Spleen (tissue), 7 donors: ENCODE measurements around the gene APOBEC3F.

Source experiments
- POLR2AphosphoS5 ChIP-seq, 3 donors: sonication (generic); formaldehyde crosslinking; IDR thresholded peaks; one replicate each; pipeline ENCODE4 v1.5.1; 2017; ENCODE audit warnings: antibody characterized with exemption in 3 of 3
- TF ChIP-seq, protein P1 (sequence below), 11 experiments: fragments of 200-600 bp in 7 of 11; fragments of 450-650 bp in 4 of 11; sonication (generic) in 4 of 11; IDR thresholded peaks in 8 of 11; conservative IDR thresholded peaks in 3 of 11; 1 replicate in 7 of 11; 2 replicates in 4 of 11; pipeline versions ENCODE4 v1.4.0 to v1.8.0; 2016 to 2021; ENCODE audit warnings: antibody characterized with exemption in 11 of 11, inconsistent platforms in 4 of 11, mild to moderate bottlenecking in 1 of 11
- donor health status: DM: no; HTN: no; CAD: no; lungs with moderate emphysema.
- donor health status: DM: no; HTN: no; CAD: no.
- donor health status: DM: no; HTN: no; CAD: no.

DNA sequence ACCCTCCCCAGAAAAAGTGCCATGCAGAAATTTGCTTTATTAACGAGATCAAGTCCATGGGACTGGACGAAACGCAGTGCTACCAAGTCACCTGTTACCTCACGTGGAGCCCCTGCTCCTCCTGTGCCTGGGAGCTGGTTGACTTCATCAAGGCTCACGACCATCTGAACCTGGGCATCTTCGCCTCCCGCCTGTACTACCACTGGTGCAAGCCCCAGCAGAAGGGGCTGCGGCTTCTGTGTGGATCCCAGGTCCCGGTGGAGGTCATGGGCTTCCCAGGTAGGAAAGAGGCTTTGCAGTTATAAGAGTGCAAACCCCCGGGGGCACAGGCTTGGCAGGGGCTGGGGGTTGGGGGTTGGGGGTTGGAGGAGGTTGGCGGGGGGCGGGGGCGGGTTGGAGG is 60.6 kb downstream of the APOBEC3F start:
- TF ChIP-seq POLR2AphosphoS5 (IDR thresholded peaks at IDR 0.05): no peak
- TF ChIP-seq, protein P1, sequence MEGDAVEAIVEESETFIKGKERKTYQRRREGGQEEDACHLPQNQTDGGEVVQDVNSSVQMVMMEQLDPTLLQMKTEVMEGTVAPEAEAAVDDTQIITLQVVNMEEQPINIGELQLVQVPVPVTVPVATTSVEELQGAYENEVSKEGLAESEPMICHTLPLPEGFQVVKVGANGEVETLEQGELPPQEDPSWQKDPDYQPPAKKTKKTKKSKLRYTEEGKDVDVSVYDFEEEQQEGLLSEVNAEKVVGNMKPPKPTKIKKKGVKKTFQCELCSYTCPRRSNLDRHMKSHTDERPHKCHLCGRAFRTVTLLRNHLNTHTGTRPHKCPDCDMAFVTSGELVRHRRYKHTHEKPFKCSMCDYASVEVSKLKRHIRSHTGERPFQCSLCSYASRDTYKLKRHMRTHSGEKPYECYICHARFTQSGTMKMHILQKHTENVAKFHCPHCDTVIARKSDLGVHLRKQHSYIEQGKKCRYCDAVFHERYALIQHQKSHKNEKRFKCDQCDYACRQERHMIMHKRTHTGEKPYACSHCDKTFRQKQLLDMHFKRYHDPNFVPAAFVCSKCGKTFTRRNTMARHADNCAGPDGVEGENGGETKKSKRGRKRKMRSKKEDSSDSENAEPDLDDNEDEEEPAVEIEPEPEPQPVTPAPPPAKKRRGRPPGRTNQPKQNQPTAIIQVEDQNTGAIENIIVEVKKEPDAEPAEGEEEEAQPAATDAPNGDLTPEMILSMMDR (IDR thresholded peaks at IDR 0.05 in 8 of 11, conservative IDR thresholded peaks at IDR 0.05 in 3 of 11): no peak
